Right lobe of liver (tissue), 6 donors: Measurements from ENCODE around the gene SLC22A16. TPM values are rescaled to one million over a fixed set of nuclear protein-coding genes. Genes with fewer than 3 reads are reported as not detected.
"Not testable (repeated sequence)": the region's sequence is repeated elsewhere in the genome, so short reads cannot be mapped to it uniquely, and the experiment has no call there.

Experiments
- ATAC-seq, 4 donors: fragments of 200-7000 bp; cut with Tn5 transposase; one replicate each; pipeline ENCODE4 v1.9.1; 2020; ENCODE audit warnings: mild to moderate bottlenecking in 4 of 4, moderate library complexity in 4 of 4
- DNase-seq, 3 donors: peaks; one replicate each; pipeline ENCODE4 v3.0.0-alpha.2; 2020
- H3K27ac ChIP-seq, 3 donors: fragments of 200-600 bp; one replicate each; pipeline ENCODE4 v1.8.0; 2022
- H3K27me3 ChIP-seq, 2 donors: fragments of 200-600 bp; one replicate each; pipeline ENCODE4 v1.8.0; 2022
- H3K36me3 ChIP-seq, 4 donors: fragments of 200-600 bp; sonication (generic) in 1 of 4; one replicate each; pipeline versions ENCODE4 v1.5.1 to v1.8.0; 2017 to 2022; ENCODE audit warnings: control low read depth in 1 of 4
- H3K4me1 ChIP-seq, 4 donors: fragments of 200-600 bp; sonication (generic) in 1 of 4; one replicate each; pipeline versions ENCODE4 v1.5.1 to v1.8.0; 2017 to 2022; ENCODE audit warnings: control low read depth in 1 of 4
- H3K4me3 ChIP-seq, 3 donors: fragments of 200-600 bp; one replicate each; pipeline ENCODE4 v1.8.0; 2022
- H3K9me3 ChIP-seq, 4 donors: fragments of 200-600 bp; sonication (generic) in 1 of 4; one replicate each; pipeline versions ENCODE4 v1.5.1 to v1.8.0; 2017 to 2022; ENCODE audit warnings: control low read depth in 1 of 4
- CTCF ChIP-seq, 4 donors: fragments of 200-600 bp in 3 of 4; fragments of 450-650 bp in 1 of 4; IDR thresholded peaks; one replicate each; pipeline versions ENCODE4 v1.5.1 to v1.8.0; 2016 to 2022; ENCODE audit warnings: antibody characterized with exemption in 4 of 4, mild to moderate bottlenecking in 2 of 4
- POLR2A ChIP-seq: fragments of 450-650 bp; IDR thresholded peaks from one replicate; pipeline ENCODE4 v1.6.1; 2017; ENCODE audit warnings: antibody characterized with exemption, mild to moderate bottlenecking
- WGBS: methylation state at CpG from one replicate; pipeline ENCODE4 v1.1.6; 2018; ENCODE audit warnings: low coverage, low lambda C conversion rate; ENCODE audit not compliant: insufficient coverage; ENCODE audit errors: missing lambda C conversion rate; 5-methylcytosine and 5-hydroxymethylcytosine counted together
- intact Hi-C, 2 donors: fragments of 100-400 bp; cut with DNase I; formaldehyde crosslinking; loops; one replicate each; pipeline versions ENCODE4 v1.11.2 to v1.14.1; 2022
- total RNA-seq, 6 experiments: library from RNA; depleted of rRNA in 2 of 6; stranded (reverse); fragments of >200 nt in 2 of 6; fragmentation: NEBNext Ultra II Directional in 3 of 6; extraction: Animal tissue kit (Norgen Biotek cat#: 25700) in 3 of 6; gene quantifications; one replicate each; pipeline versions ENCODE4 v1.1.0 to v1.2.4, GENCODE V29; 2016 to 2023
- donor health status: DM: no; HTN: yes; CAD: no.
- donor health status: DM: no; HTN: no; CAD: no.
- donor health status: DM: no; HTN: no; CAD: no.
- donor health status: DM: no; HTN: yes; CAD: no.
- donor health status: DM: no; HTN: yes; CAD: no.

SLC22A16 gene
- total RNA-seq, 6 experiments from 2014 or later: 0.11 to 0.44 (median 0.31) TPM; not detected in 3

GRCh38 chr6:110509617-110510241 is 33.3 kb upstream of the SLC22A16 start:
- Histone ChIP-seq H3K4me3 (no peak overlapping the region), H3K27ac (no peak overlapping the region), H3K27me3 (no peaks in the 10 kb centered on the region), H3K9me3 (no peaks in the 10 kb centered on the region), H3K36me3 (no peaks in the 10 kb centered on the region), H3K4me1 (peaks cover 0 to 8% (median 0%) of the 10 kb centered on the region in 4 donors)
- WGBS: 75% methylated on average over 1 of the region's 1 CpG
- ATAC-seq (peak in 2 of 4 donors; percentile 21 to 74), DNase-seq (no peak)
- intact Hi-C loops: no loop called here
- TF ChIP-seq CTCF (IDR thresholded peaks at IDR 0.05) (no peak), POLR2A (no peak)

- ATAC-seq, H3K4me3 ChIP-seq, H3K4me1 ChIP-seq, DNase-seq, intact Hi-C loops, H3K27me3 ChIP-seq, H3K27ac ChIP-seq, H3K9me3 ChIP-seq, H3K36me3 ChIP-seq: not testable (repeated sequence)
- WGBS: 80% methylated on average over 2 of the region's 2 CpGs
Observed at GRCh38 chr6:110504891-110505290, 28.5 kb upstream of the SLC22A16 start.

- ATAC-seq: no peak
Observed at GRCh38 chr6:110495949-110496348, 19.5 kb upstream of the SLC22A16 start.

GRCh38 chr6:110493253-110493800 is 16.9 kb upstream of the SLC22A16 start:
- 97% methylated on average over 5 of the region's 9 CpGs for WGBS
- H3K36me3 ChIP-seq: no peaks in the 10 kb centered on the region
- no peaks in the 10 kb centered on the region for H3K4me1 ChIP-seq
- TF ChIP-seq CTCF (IDR thresholded peaks at IDR 0.05) (no peak), POLR2A (no peak)
- no peak overlapping the region for H3K4me3 ChIP-seq
- DNase-seq (no peak), ATAC-seq (no peak)
- H3K27me3 ChIP-seq: no peaks in the 10 kb centered on the region
- H3K9me3 ChIP-seq: no peaks in the 10 kb centered on the region
- H3K27ac ChIP-seq: no peak overlapping the region
- intact Hi-C loops: no loop called here

More at GRCh38 chr6:110495949-110496348, 19.5 kb upstream of the SLC22A16 start:
- Histone ChIP-seq H3K27me3 (no peaks in the 10 kb centered on the region), H3K27ac (no peak overlapping the region), H3K36me3 (no peaks in the 10 kb centered on the region), H3K4me1 (no peaks in the 10 kb centered on the region), H3K4me3 (no peak overlapping the region), H3K9me3 (no peaks in the 10 kb centered on the region)
- WGBS: 64% methylated on average over 4 of the region's 4 CpGs
- TF ChIP-seq CTCF (IDR thresholded peaks at IDR 0.05): no peak
- no peak for TF ChIP-seq POLR2A
- intact Hi-C loops: no loop called here
- DNase-seq: no peak

- intact Hi-C loops: no loop called here
- no peaks in the 10 kb centered on the region for H3K27me3 ChIP-seq
- H3K27ac ChIP-seq: no peak overlapping the region
- TF ChIP-seq POLR2A (no peak), CTCF (IDR thresholded peaks at IDR 0.05) (no peak)
- WGBS: 80% methylated on average over 7 of the region's 7 CpGs
- ATAC-seq (no peak), DNase-seq (no peak)
- no peaks in the 10 kb centered on the region for H3K4me1 ChIP-seq
- no peak overlapping the region for H3K4me3 ChIP-seq
- no peaks in the 10 kb centered on the region for H3K9me3 ChIP-seq
- H3K36me3 ChIP-seq: no peaks in the 10 kb centered on the region
Observed at GRCh38 chr6:110492584-110492983, 16.2 kb upstream of the SLC22A16 start.
